ENCODE measurements around the gene MLXIPL. TPM values are rescaled to one million over a fixed set of nuclear protein-coding genes. Genes with fewer than 3 reads are reported as not detected.

The MLXIPL gene
- total and polyA plus RNA-seq, 2 donors (not counting 3 experiments of a cell fraction or from before 2014, with no cell fraction given) = not detected

- H3K4me3 ChIP-seq (replicated peaks in 1 of 3; ENCODE audit: insufficient read depth in 1 of 3, low read depth in 1 of 3, low read length in 3 of 3) = peak overlapping the region in 1 of 3 experiments; percentile 2
- H3K36me3 ChIP-seq (ENCODE audit: control insufficient read depth in 2 of 2, extremely low read depth in 1 of 2, insufficient read depth in 2 of 2, low read length in 2 of 2) = no peaks in the 10 kb centered on the region
- ChIA-PET POLR2A (no interaction called here), CTCF (no interaction called here)
- no TSS peak for BruUV-seq (replicated peaks)
- no peak for TF ChIP-seq MYC (IDR thresholded peaks at IDR 0.05; ENCODE audit: low read depth, low read length)
- TF ChIP-seq, protein P1, sequence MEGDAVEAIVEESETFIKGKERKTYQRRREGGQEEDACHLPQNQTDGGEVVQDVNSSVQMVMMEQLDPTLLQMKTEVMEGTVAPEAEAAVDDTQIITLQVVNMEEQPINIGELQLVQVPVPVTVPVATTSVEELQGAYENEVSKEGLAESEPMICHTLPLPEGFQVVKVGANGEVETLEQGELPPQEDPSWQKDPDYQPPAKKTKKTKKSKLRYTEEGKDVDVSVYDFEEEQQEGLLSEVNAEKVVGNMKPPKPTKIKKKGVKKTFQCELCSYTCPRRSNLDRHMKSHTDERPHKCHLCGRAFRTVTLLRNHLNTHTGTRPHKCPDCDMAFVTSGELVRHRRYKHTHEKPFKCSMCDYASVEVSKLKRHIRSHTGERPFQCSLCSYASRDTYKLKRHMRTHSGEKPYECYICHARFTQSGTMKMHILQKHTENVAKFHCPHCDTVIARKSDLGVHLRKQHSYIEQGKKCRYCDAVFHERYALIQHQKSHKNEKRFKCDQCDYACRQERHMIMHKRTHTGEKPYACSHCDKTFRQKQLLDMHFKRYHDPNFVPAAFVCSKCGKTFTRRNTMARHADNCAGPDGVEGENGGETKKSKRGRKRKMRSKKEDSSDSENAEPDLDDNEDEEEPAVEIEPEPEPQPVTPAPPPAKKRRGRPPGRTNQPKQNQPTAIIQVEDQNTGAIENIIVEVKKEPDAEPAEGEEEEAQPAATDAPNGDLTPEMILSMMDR (IDR thresholded peaks at IDR 0.05; ENCODE audit: extremely low read depth in 1 of 2, insufficient read depth in 1 of 2, low read depth in 1 of 2, low read length in 2 of 2) = peak in 1 of 2 donors; percentile 14
- no peak for TF ChIP-seq FOS (IDR thresholded peaks at IDR 0.05; ENCODE audit: borderline replicate concordance, insufficient read depth, low read length)
- peak; percentile 92 for TF ChIP-seq EZH2 (IDR thresholded peaks at IDR 0.05; ENCODE audit: borderline replicate concordance, low read depth, low read length, severe bottlenecking)
- H3K9ac ChIP-seq (replicated peaks; ENCODE audit: extremely low read depth, insufficient read depth, low read length) = no peak overlapping the region
- H3K4me1 ChIP-seq (ENCODE audit: control insufficient read depth, extremely low read depth, insufficient read depth, low read length) = peaks cover 4% of the 10 kb centered on the region
- DNase-seq (ENCODE audit: low read depth, low spot score) (no peak), FAIRE-seq (no peak)
- no peak overlapping the region for H2AFZ ChIP-seq (ENCODE audit: low read depth, low read length)
- H3K9me3 ChIP-seq (replicated peaks; ENCODE audit: control insufficient read depth, insufficient read depth, low read length) = no peaks in the 10 kb centered on the region
- no peaks in the 10 kb centered on the region for H3K79me2 ChIP-seq (ENCODE audit: control insufficient read depth, insufficient read depth, low read length)
- no peak overlapping the region for H3K27ac ChIP-seq (ENCODE audit: insufficient read depth, low read depth, low read length)
- H3K4me2 ChIP-seq (ENCODE audit: insufficient read depth, low read length) = peak overlapping the region; percentile 53
- no peaks in the 10 kb centered on the region for H4K20me1 ChIP-seq (replicated peaks; ENCODE audit: control insufficient read depth, extremely low read depth, insufficient read depth, low read length)
- dilution Hi-C loops (cut with MboI; ENCODE audit: extremely low pct_ligation_motif_present, low sequenced_read_pairs) (no loop called here), intact Hi-C loops (cut with micrococcal nuclease) (no loop called here)
- H3K27me3 ChIP-seq (ENCODE audit: control insufficient read depth in 2 of 2, insufficient read depth in 2 of 2, low read length in 2 of 2) = peaks cover 38 to 48% of the 10 kb centered on the region in 2 experiments
- no peaks in the 10 kb centered on the region for H3K9me1 ChIP-seq (replicated peaks; ENCODE audit: control insufficient read depth, extremely low read depth, insufficient read depth, low read length)
Observed at GRCh38 chr7:73647725-73648592, 23.6 kb upstream of the MLXIPL start.

Data from endothelial cell of umbilical vein (primary cell).